ENCODE measurements around the gene SWAP70.

DNA sequence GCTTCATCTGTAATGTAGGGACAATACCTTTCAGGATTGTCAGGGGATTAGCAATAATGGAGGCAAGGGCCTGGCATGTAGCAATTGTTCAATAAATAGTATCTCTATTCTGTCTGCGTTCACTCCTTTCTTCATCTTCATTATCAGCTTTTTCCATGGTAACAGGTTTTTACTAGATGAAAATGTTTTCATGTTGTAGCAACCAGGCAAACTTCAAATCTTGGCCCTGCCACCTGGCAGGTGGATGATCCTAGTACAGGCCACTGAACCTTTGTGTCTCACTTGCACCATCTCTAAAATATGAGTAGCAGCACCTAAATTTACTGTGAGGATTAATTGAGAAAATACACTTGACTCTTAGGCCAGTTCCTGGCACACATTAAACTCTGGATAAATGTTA, 83.4 kb downstream of the SWAP70 start:
- TF ChIP-seq POLR2A (IDR thresholded peaks at IDR 0.05; ENCODE audit: low read length) (no peak), GATA1 (IDR thresholded peaks at IDR 0.05; ENCODE audit: low read depth, low read length) (no peak)

Data from erythroblast (primary cell).